MG63 (cell line): ENCODE results near the gene DCX. TPM values are rescaled to one million over a fixed set of nuclear protein-coding genes. Genes with fewer than 3 reads are reported as not detected.

ENCODE experiments used
- DNase-seq: peaks from one replicate; pipeline ENCODE4 v3.0.0-alpha.2; 2020
- H3K27me3 ChIP-seq: fragments of 250-450 bp; sonication (Bioruptor Pico); 2 replicates; pipeline ENCODE4 v1.5.1; 2020; ENCODE audit warnings: mild to moderate bottlenecking, moderate library complexity
- H3K36me3 ChIP-seq: fragments of 250-450 bp; sonication (Bioruptor Pico); 2 replicates; pipeline ENCODE4 v1.5.1; 2020; ENCODE audit warnings: mild to moderate bottlenecking, moderate library complexity
- H3K4me3 ChIP-seq: fragments of 250-450 bp; sonication (Bioruptor Pico); 2 replicates; pipeline ENCODE4 v1.5.1; 2020; ENCODE audit warnings: mild to moderate bottlenecking, moderate library complexity
- H3K9me3 ChIP-seq: fragments of 250-450 bp; sonication (Bioruptor Pico); 2 replicates; pipeline ENCODE4 v1.5.1; 2020; ENCODE audit warnings: mild to moderate bottlenecking, moderate library complexity
- total RNA-seq: library from RNA; depleted of rRNA; stranded (reverse); fragments of >200 nt; shearing (Covaris generic); gene quantifications from 2 replicates; pipeline ENCODE4 v1.2.3, GENCODE V29; 2014; ENCODE audit warnings: low replicate concordance; rRNA removed

Gene DCX
- total RNA-seq = not detected in 2 replicates

DNA sequence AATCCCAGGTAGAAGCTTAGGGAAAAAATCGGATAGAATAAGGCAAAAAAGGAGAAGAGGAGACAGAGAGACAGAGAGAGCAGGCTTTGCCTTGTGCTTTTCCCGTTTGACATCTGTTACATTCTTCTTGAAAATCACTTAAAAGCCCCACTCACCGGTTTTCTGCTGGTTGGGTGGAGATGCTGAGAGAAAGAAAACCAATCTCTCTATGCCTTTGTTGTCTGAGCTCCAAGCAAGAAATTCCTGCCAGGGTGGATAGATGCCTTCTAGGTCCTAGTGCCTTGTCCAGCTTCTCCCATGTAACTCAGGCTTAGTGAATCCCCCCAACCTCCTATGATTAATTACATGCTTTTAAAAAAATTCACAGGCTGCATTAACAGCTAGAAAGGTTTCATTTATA, at the start of gene DCX:
TSS of gene DCX (minus strand) at position 210 of the 400 bp plus-strand sequence. CDS start 1,794 bp downstream, outside the sequence.
- Histone ChIP-seq H3K36me3 (no peaks in the 10 kb centered on the region), H3K4me3 (no peak within 1 kb of the TSS), H3K27me3 (no peaks in the 10 kb centered on the region), H3K9me3 (no peaks in the 10 kb centered on the region)
- no peak for DNase-seq

DNA sequence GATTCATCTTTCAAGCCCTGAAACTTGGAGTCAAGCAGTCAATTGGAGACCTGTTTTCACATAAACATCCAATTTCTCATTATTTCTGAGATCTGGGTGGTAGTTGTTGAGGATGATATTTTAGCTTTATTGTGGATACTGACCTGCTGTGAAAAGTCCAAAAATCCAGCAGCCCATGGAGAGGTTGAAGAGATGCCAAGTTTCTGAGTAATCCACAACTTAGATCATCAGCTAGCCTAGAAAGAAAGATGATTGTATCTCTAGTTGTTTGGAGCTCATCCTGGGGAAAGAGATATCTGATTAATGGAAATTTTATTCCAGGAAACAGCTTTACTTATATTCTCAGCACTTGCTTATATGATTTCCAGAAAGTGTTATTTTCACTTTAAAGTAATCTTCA, 48.6 kb upstream of the DCX start:
- no peaks in the 10 kb centered on the region for H3K36me3 ChIP-seq
- DNase-seq = no peak
- H3K27me3 ChIP-seq = no peaks in the 10 kb centered on the region
- no peak overlapping the region for H3K4me3 ChIP-seq
- no peaks in the 10 kb centered on the region for H3K9me3 ChIP-seq

DNA sequence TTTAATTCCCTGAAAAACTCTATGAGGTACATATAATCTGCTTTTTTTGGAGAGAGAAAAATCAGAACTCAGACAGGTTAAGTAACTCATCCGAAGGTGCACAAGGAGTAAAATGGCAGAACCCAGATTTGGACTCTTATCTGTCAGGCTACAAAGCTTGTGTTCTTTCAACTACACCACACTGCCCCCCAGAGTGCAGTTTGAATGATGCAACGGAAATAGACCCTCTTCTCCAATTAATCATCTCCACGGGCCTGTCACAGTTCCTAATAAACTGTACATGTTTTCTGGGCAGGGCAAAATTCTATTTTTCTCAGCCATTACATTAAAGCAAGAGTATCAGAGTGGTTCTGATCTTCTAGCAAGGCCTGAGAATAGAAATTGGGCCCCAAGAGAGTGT, 35.3 kb upstream of the DCX start:
- Histone ChIP-seq H3K36me3 (no peaks in the 10 kb centered on the region), H3K27me3 (no peaks in the 10 kb centered on the region), H3K4me3 (no peak overlapping the region), H3K9me3 (no peaks in the 10 kb centered on the region)
- DNase-seq = no peak

DNA sequence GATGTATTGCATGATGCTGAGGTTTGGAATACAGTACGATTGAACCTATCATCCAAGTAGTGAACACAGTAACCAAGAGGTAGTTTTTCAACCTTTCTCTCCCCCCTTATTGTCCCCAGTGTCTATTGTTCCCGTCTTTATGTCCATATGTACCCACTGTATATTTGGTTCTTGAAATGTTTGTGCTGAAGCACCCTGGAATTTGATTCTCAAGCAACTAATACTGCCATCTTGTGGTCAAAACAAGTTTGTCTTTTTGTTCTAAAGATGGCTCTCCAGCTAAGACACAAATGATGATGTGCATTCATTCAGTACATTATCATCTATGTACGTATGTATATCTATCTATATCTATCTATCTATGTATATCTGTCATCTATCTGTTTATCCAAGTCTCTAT, 33.5 kb upstream of the DCX start:
- H3K27me3 ChIP-seq = no peaks in the 10 kb centered on the region
- H3K36me3 ChIP-seq = no peaks in the 10 kb centered on the region
- no peak for DNase-seq
- H3K9me3 ChIP-seq = no peaks in the 10 kb centered on the region
- H3K4me3 ChIP-seq = no peak overlapping the region

DNA sequence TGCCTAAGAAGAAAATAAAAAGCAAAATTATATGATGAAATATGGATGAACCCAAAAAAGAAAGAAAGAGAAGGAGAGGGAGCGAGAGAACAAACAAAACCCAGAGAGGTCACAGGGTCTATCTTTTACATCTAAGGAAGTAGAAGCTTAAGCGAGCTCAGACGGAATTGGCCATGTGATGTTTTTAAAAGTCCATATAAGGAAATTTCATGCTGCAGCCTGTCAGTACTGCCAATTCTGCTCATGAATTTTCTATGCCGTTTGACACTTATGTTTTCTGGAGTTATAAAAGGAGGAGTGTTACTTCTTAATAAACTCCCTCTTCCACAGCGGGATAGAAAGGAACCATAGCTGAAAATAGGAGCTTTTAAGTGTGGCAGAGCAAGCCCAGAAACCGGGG, 32.9 kb upstream of the DCX start:
- no peaks in the 10 kb centered on the region for H3K9me3 ChIP-seq
- H3K36me3 ChIP-seq = no peaks in the 10 kb centered on the region
- H3K4me3 ChIP-seq = no peak overlapping the region
- no peak for DNase-seq
- no peaks in the 10 kb centered on the region for H3K27me3 ChIP-seq

DNA sequence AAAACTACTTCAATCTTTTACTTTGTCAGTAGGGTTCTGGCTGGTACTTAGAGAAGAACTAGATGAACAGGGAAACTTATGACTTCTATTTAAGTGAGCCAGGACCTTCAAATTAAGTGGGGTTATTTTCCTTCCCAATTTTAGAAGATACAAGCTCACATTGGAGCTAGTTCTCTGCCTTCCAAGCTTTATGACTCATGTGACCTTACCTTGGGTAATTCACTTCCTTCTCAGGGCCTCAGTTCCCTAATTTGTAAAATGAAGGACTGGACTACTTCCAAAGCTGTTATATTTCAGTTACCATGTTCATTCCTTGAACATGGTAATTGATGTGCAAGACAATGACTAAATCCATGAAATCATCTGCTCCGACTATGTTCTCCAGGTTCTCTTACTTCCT, 32.0 kb upstream of the DCX start:
- H3K27me3 ChIP-seq = no peaks in the 10 kb centered on the region
- DNase-seq = no peak
- H3K4me3 ChIP-seq = no peak overlapping the region

DNA sequence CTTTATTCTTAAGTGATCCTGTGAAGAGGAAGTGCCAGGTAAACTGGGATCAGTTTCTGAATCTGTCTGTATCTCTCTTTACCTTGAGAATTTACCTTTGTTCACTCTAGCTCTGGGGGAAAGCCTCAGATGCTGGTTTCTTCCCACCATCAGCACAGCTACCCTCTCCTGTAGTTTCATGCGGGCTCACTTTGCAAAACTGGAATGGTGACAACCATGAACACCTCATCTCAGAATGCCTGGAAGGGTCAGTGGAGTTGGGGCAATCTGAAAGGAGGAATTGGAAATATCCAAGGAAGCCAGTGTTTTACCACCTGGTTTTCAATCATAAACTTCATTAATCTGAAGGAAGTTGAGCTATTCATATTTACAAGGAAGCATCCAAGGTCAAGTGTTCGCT, 30.8 kb upstream of the DCX start:
- DNase-seq = no peak
- Histone ChIP-seq H3K4me3 (no peak overlapping the region), H3K27me3 (no peaks in the 10 kb centered on the region), H3K36me3 (no peaks in the 10 kb centered on the region), H3K9me3 (no peaks in the 10 kb centered on the region)

More for the DNA sequence above, 32.0 kb upstream of the DCX start:
- no peaks in the 10 kb centered on the region for H3K36me3 ChIP-seq
- H3K9me3 ChIP-seq = no peaks in the 10 kb centered on the region

DNA sequence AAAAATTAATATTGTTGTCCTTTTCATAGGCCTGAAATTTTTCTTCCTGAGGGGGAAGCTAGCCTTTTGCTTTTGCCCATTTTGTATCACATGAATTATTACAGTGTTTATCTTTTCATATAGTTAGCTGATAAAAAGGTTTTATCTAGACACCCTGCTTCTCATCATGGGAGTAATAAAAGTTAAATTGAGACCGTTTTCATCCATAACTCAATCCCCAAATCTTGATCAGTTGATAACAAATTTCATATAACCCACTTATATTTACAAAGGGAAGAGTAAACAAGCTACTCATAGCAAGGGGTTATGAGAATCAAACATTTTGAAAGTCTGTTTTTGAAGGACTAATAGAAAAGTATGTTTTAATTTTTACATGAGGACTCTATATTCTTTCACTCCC, 23.5 kb upstream of the DCX start:
- H3K4me3 ChIP-seq = no peak overlapping the region
- H3K9me3 ChIP-seq = no peaks in the 10 kb centered on the region
- H3K27me3 ChIP-seq = no peaks in the 10 kb centered on the region
- H3K36me3 ChIP-seq = no peaks in the 10 kb centered on the region
- DNase-seq = no peak

DNA sequence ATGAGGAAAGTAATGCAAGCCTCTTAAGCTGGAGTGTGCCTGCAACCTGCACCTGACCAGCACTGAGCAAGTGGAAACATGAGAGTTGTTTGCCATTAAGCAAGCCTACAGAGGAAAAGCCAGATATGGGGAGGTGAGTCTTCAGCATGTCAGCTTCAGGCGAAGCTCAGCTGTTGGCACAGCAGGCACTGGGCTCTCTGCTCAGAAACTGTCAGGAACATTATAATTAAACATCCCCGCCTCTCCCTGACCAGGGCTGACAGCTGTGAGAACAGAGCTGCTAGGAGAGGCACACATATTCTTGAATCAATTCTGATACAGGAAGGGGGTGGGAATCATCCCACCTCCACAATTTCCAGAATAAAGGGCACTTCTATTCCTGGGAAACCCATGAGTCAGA, 19.0 kb upstream of the DCX start:
- DNase-seq = no peak
- Histone ChIP-seq H3K9me3 (no peaks in the 10 kb centered on the region), H3K4me3 (no peak overlapping the region), H3K36me3 (no peaks in the 10 kb centered on the region), H3K27me3 (no peaks in the 10 kb centered on the region)

DNA sequence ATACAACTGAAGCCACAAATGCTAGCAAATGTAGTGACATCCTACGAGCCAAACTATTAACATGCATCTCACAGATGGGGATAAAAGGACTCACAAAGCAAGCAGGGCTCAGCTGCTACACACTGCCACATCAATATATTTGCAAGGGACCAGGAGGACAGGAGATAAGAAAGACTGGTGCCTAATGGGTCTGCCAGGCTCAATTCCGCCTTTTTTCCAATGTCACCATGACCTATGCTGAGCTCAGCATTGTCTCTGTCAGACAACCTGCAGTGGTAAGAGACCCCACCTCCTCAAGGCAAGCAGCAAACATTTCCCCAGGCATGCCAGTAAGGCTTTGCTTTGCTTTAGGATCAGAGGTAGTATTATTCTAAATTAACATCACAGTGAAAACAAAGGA, 435 bp downstream of the DCX start:
- H3K4me3 ChIP-seq = no peak overlapping the region
- no peaks in the 10 kb centered on the region for H3K36me3 ChIP-seq
- H3K9me3 ChIP-seq = no peaks in the 10 kb centered on the region
- no peak for DNase-seq
- no peaks in the 10 kb centered on the region for H3K27me3 ChIP-seq

DNA sequence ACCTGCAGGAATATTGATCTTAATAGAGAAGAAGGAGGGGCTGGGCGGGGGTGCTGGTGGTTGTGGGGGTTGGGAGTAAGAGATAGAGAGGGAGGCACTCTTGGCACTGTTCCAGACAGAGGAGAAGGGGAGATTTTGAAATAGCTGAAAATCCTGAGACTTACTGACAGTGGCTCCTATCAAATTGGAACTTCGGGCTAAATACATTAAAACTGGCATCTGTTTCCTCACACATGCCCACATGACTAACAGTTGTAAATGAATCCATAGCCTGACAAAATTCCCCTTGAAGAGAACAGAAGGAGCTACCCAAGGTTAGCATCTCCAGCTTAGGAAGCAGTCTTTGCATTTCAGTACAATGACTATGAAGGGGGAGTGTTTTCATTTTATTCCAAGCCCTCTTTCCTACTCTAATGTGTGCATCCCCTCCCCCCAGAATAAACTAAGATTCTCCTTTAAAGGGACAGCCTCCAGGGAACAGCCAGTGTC, 1.4 kb downstream of the DCX start:
- Histone ChIP-seq H3K9me3 (no peaks in the 10 kb centered on the region), H3K4me3 (no peak overlapping the region)
- no peak for DNase-seq

DNA sequence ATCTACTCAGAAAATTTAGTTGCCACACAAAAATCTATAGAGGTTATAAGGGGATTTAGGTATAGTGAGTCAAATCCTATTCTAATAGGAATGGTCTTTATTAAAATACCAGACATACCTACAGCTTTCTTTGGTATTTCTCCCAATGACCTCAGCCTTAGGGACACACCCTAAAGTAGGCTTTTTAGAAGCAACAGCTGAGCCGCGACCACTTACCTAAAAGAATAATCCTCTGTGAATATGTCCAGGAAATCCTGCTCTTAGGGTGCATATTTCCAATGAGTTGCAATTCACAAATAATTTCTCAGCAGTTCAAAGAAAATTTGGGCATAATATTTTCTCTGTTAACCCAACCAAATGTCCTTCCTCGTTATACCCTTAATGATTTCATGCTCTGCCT, 2.7 kb downstream of the DCX start:
- Histone ChIP-seq H3K36me3 (no peaks in the 10 kb centered on the region), H3K27me3 (no peaks in the 10 kb centered on the region), H3K9me3 (no peaks in the 10 kb centered on the region), H3K4me3 (no peak overlapping the region)
- DNase-seq = no peak

More for the DNA sequence above, 1.4 kb downstream of the DCX start:
- H3K27me3 ChIP-seq = no peaks in the 10 kb centered on the region
- H3K36me3 ChIP-seq = no peaks in the 10 kb centered on the region

DNA sequence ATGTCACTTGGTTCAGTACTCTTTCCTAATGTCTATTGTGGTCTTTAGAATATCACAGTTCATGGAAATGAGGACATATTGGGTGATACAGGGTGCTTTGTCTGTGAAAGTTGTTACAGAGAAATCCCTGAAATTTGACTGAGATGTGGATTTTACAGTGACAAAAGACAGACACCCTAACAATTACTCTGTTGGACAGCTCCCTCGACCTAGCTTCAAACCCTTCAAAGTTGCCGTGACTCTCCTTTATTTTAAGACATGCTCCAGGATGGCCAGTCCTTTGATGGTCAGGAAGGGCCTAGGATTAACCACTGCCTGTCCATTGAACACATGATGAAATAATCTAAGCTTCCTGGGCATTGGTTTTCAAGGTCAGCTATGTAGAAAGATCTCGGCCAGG, 4.0 kb downstream of the DCX start:
- Histone ChIP-seq H3K27me3 (no peaks in the 10 kb centered on the region), H3K4me3 (no peak overlapping the region), H3K9me3 (no peaks in the 10 kb centered on the region), H3K36me3 (no peaks in the 10 kb centered on the region)
- DNase-seq = no peak

DNA sequence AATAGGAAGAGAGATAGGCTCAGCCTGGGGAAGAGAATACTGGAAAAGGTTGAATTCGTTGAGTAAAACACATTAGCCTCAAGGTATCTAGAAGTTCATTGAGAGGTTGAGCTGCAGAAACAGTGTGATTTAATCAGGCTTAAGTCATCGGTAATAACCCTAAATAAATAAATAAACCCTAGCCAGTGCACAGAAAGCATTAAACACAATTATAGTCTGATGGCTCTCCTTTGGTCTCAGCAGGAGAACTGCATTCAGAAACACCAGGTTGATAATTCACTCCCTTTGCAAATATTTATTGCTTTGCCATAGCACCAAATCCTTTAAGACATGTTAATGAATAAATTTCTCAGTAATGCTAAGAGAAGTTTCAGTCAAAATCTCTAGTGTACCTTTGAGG, 9.6 kb downstream of the DCX start:
- Histone ChIP-seq H3K9me3 (no peaks in the 10 kb centered on the region), H3K27me3 (no peaks in the 10 kb centered on the region), H3K4me3 (no peak overlapping the region), H3K36me3 (no peaks in the 10 kb centered on the region)
- DNase-seq = no peak

DNA sequence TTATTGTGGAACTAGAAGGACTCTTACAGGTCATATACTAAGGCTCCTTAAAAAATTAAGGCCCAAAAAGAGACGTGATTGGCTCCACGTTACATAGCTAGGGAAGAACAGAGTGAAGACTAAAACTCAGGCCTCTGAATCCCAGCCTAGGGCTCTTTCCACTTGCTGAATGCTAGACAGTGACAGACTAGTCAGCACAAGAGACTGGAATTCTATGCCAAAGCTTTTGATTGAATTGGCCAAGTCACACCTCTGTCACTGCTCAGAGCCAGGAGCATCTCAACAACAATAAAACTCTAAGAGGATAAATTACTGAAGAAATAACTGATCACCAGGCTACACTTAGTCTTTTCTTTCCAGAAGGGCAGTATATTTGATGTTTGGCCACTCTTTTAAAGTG, 16.8 kb downstream of the DCX start:
- H3K9me3 ChIP-seq = no peaks in the 10 kb centered on the region
- H3K27me3 ChIP-seq = no peaks in the 10 kb centered on the region
- DNase-seq = no peak
- H3K36me3 ChIP-seq = no peaks in the 10 kb centered on the region
- H3K4me3 ChIP-seq = no peak overlapping the region

DNA sequence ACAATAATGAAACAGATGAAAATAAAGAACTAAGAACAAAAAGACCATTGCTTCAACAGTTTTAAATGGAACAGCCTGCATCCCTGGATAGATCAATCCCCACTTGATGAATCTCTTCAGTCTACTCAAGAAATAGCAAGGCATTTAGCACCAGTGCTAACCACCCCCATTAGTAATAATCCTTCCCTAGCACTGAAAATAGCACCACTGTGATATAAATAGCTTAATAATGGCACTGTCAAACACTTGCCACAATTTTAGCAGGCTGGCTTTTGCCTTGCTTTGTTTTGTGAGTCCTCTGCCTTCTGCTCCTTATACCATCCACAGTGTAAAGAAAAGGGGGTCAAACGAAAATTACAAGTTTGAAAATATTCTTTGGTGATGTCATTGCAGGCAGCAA, 17.4 kb downstream of the DCX start:
- no peaks in the 10 kb centered on the region for H3K36me3 ChIP-seq
- no peak overlapping the region for H3K4me3 ChIP-seq
- H3K27me3 ChIP-seq = no peaks in the 10 kb centered on the region
- H3K9me3 ChIP-seq = no peaks in the 10 kb centered on the region
- no peak for DNase-seq

DNA sequence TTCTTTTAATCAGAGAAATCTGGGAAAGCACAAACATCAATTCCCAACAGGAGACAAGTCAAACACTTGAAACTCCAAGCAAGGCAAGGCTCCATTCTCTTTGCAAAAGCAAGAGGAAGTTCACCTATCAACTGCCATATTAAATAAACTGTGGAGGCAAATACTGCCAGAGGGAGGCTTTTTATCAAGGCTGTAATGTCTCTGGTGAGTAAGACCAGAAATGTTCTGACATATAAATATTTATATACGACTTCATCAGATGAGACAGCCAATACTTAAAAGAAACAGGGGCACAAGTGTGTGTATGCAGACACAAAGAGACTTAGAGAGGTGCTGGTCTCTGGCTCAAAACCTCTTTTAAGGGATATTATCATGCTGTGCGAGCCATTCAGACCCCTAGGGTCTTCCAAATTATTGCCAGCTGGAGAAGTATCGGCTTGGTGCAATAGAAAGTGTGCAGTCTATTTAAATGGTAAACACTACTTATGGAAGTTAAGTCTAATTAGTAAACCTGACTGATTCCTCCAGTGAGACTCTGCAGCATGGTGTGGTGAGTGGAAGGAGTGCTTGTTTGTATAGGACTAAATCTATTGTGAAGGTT, 24.4 kb downstream of the DCX start:
- Histone ChIP-seq H3K36me3 (no peaks in the 10 kb centered on the region), H3K4me3 (no peak overlapping the region)
- DNase-seq = no peak

DNA sequence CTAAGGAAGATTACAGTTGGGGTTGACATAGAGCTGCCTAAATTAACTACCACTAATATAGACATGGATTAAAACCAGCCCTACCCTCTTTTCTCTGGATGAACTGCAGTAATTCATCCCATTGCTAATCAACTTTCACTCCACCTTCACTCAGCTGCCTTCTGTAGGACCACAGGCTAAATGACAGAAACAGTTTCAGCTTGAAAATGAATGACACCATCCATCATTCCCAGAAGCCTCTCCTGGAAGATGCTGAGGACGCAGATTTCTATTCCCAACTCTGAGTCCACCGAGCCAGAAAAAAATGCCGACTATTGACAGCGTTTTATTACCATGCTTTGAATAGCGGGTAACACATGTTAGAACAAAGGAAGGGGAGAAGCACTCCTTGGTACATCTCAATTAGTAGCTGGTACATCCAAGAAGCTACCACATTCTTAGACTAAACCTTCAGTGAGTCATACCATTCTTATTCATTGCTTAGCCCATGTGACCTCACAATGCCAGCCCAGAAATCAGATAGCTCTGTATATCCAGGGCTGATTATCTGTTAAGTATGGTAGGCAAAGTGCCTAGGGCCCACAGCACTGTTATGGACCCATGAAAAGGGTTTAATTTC, 25.3 kb downstream of the DCX start:
- H3K36me3 ChIP-seq = no peaks in the 10 kb centered on the region
- DNase-seq = no peak

More for the DNA sequence above, 24.4 kb downstream of the DCX start:
- Histone ChIP-seq H3K9me3 (no peaks in the 10 kb centered on the region), H3K27me3 (no peaks in the 10 kb centered on the region)

More for the DNA sequence above, 25.3 kb downstream of the DCX start:
- no peaks in the 10 kb centered on the region for H3K27me3 ChIP-seq
- no peak overlapping the region for H3K4me3 ChIP-seq
- H3K9me3 ChIP-seq = no peaks in the 10 kb centered on the region
